Measurements from ENCODE around the gene GOLGA2. TPM values are rescaled to one million over a fixed set of nuclear protein-coding genes. Genes with fewer than 3 reads are reported as not detected.

Gene GOLGA2, protein sequence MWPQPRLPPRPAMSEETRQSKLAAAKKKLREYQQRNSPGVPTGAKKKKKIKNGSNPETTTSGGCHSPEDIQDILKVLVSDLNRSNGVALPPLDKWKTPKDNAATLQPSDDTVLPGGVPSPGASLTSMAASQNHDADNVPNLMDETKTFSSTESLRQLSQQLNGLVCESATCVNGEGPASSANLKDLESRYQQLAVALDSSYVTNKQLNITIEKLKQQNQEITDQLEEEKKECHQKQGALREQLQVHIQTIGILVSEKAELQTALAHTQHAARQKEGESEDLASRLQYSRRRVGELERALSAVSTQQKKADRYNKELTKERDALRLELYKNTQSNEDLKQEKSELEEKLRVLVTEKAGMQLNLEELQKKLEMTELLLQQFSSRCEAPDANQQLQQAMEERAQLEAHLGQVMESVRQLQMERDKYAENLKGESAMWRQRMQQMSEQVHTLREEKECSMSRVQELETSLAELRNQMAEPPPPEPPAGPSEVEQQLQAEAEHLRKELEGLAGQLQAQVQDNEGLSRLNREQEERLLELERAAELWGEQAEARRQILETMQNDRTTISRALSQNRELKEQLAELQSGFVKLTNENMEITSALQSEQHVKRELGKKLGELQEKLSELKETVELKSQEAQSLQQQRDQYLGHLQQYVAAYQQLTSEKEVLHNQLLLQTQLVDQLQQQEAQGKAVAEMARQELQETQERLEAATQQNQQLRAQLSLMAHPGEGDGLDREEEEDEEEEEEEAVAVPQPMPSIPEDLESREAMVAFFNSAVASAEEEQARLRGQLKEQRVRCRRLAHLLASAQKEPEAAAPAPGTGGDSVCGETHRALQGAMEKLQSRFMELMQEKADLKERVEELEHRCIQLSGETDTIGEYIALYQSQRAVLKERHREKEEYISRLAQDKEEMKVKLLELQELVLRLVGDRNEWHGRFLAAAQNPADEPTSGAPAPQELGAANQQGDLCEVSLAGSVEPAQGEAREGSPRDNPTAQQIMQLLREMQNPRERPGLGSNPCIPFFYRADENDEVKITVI
- 10 to 100 TPM; 68.9 to 84.6 (median 78.5) TPM for total RNA-seq

GRCh38 chr9:128275198-128276007 is at the start of gene GOLGA2:
Gene GOLGA2 (minus strand): TSS chr9:128276007. CDS start chr9:128275976, 31 bp downstream.
- Histone ChIP-seq H3K27ac (peak within 1 kb of the TSS; percentile 91 to 93 (median 92)), H3K4me1 (peaks cover 19 to 29% of the 10 kb centered on the region in 2 donors), H3K36me3 (peaks cover 0 to 33% of the 10 kb centered on the region in 2 donors), H3K27me3 (no peaks in the 10 kb centered on the region), H3K4me3 (peak within 1 kb of the TSS; percentile 85 to 99 (median 94)), H3K9me3 (no peaks in the 10 kb centered on the region)
- no peak for DNase-seq
- in situ Hi-C loops (cut with MboI; ENCODE audit: low sequenced_read_pairs in 4 of 4): no loop called here
- ATAC-seq: peak; percentile 61 to 65
- intact Hi-C loops (cut with DNase I; ENCODE audit: low total_unique reads): loop anchor here (1.0 to 2.0 kb wide), 2 partner anchors 47 to 64 kb away; partner anchors contain the start of genes COQ4 and TRUB2
- no peak for TF ChIP-seq POLR2A (IDR thresholded peaks at IDR 0.05)

- TF ChIP-seq POLR2A (IDR thresholded peaks at IDR 0.05): no peak
- TF ChIP-seq, protein P1, sequence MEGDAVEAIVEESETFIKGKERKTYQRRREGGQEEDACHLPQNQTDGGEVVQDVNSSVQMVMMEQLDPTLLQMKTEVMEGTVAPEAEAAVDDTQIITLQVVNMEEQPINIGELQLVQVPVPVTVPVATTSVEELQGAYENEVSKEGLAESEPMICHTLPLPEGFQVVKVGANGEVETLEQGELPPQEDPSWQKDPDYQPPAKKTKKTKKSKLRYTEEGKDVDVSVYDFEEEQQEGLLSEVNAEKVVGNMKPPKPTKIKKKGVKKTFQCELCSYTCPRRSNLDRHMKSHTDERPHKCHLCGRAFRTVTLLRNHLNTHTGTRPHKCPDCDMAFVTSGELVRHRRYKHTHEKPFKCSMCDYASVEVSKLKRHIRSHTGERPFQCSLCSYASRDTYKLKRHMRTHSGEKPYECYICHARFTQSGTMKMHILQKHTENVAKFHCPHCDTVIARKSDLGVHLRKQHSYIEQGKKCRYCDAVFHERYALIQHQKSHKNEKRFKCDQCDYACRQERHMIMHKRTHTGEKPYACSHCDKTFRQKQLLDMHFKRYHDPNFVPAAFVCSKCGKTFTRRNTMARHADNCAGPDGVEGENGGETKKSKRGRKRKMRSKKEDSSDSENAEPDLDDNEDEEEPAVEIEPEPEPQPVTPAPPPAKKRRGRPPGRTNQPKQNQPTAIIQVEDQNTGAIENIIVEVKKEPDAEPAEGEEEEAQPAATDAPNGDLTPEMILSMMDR (IDR thresholded peaks at IDR 0.05 in 4 of 5, conservative IDR thresholded peaks at IDR 0.05 in 1 of 5): no peak
- Histone ChIP-seq H3K9me3 (no peaks in the 10 kb centered on the region), H3K4me1 (peaks cover 16 to 35% of the 10 kb centered on the region in 2 donors), H3K27ac (no peak overlapping the region), H3K4me3 (no peak overlapping the region), H3K36me3 (peaks cover 0 to 45% of the 10 kb centered on the region in 2 donors), H3K27me3 (no peaks in the 10 kb centered on the region)
- in situ Hi-C loops (cut with MboI; ENCODE audit: low sequenced_read_pairs in 4 of 4) (no loop called here), intact Hi-C loops (cut with DNase I; ENCODE audit: low total_unique reads) (no loop called here)
- ATAC-seq (no peak), DNase-seq (no peak)
These were observed 48.6 kb upstream of the GOLGA2 start for GRCh38 chr9:128324401-128324800.

DNA sequence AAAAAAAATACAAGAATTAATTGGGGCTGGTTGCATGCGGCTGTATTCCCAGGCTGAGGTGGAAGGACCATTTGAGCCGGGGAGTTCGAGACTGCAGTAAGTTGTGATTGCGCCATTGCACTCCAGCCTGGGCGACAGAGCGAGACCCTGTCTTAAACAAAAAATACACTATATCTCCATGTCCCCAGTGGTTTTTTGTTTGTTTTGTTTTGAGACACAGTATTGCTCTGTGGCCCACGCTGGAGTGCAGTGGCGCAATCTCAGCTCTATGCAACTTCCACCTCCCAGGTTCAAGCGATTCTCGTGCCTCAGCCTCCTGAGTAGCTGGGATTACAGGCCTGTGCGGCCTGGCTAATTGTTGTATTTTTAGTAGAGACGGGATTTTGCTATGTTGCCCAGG is 48.0 kb upstream of the GOLGA2 start:
- intact Hi-C loops (cut with DNase I; ENCODE audit: low total_unique reads) (loop anchor here (2.0 kb wide), 3 partner anchors 47 to 133 kb away; partner anchors contain the start of genes GOLGA2, ODF2, SWI5 and URM1), in situ Hi-C loops (cut with MboI; ENCODE audit: low sequenced_read_pairs in 4 of 4) (no loop called here)
- Histone ChIP-seq H3K4me1 (peaks cover 16 to 35% of the 10 kb centered on the region in 2 donors), H3K27me3 (no peaks in the 10 kb centered on the region), H3K36me3 (peaks cover 0 to 46% of the 10 kb centered on the region in 2 donors), H3K9me3 (no peaks in the 10 kb centered on the region), H3K4me3 (peak overlapping the region; percentile 75 to 97 (median 94)), H3K27ac (no peak overlapping the region)
- no peak for DNase-seq
- no peak for TF ChIP-seq POLR2A (IDR thresholded peaks at IDR 0.05)
- TF ChIP-seq, protein P1 (IDR thresholded peaks at IDR 0.05 in 4 of 5, conservative IDR thresholded peaks at IDR 0.05 in 1 of 5): no peak
- ATAC-seq: no peak

DNA sequence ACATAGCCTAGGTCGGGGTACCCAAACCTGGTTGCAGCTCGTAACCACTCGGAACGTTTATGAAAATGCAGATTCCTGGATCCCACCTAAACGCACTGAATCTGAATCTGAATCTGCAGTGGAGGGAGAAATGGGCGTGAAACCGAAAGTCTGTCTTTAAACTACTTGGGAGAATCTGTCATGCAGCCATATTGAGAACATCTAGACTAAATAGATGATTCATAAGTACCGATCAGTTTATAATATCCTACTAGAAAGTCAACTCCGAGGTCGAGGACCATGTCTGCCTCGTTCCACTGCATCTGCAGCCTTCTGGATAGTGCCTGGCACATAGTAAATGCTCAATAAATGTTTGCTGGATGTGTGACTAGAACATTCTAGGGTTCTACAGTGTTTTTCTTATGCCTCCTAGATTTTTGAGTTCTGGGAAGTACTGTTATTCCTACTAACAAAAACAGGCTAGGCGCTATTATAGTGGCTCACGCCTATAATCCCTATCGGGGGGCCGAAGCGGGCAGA is 47.5 kb upstream of the GOLGA2 start:
- ATAC-seq: no peak
- peak overlapping the region; percentile 83 to 95 (median 92) for H3K27ac ChIP-seq
- intact Hi-C loops (cut with DNase I; ENCODE audit: low total_unique reads): loop anchor here (2.0 kb wide), 3 partner anchors 46 to 134 kb away; partner anchors contain the start of genes GOLGA2, ODF2, SWI5 and URM1
- no peak for DNase-seq
- H3K36me3 ChIP-seq: peaks cover 0 to 52% of the 10 kb centered on the region in 2 donors
- no peak for TF ChIP-seq POLR2A (IDR thresholded peaks at IDR 0.05)
- TF ChIP-seq, protein P1 (IDR thresholded peaks at IDR 0.05 in 4 of 5, conservative IDR thresholded peaks at IDR 0.05 in 1 of 5): no peak
- H3K9me3 ChIP-seq: no peaks in the 10 kb centered on the region
- H3K27me3 ChIP-seq: no peaks in the 10 kb centered on the region
- H3K4me3 ChIP-seq: peak overlapping the region; percentile 75 to 97 (median 94)
- in situ Hi-C loops (cut with MboI; ENCODE audit: low sequenced_read_pairs in 4 of 4): no loop called here
- H3K4me1 ChIP-seq: peaks cover 16 to 35% of the 10 kb centered on the region in 2 donors
